Kidney glomerular epithelial cell (primary cell): ENCODE measurements around the gene NSG1.

Experiments used
- DNase-seq: peaks from one replicate; lab custom pipeline; 2025; lab: John Stamatoyannopoulos, UW

NSG1 gene

GRCh38 chr4:4396628-4397440 is 9.9 kb downstream of the NSG1 start:
- no peak for DNase-seq

DNA sequence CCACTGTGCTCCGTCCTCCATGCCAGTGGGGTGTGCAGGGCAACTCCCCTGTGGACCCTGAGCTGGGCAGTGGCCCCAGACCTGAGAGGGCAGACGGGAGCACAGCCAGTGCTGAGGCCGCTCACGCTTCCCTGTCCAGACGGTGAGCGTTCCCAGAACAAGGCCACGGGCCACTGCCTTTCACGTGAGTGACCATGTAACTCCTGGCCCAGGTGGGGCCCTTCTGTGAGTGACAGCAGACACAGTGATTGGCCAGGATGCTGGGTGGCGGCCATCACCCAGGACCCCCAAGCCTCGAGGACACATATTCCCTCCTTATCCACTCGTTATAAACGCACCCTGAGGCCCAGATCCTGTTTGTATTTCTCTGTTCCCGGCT is 10.5 kb downstream of the NSG1 start:
- DNase-seq: no peak

GRCh38 chr4:4398430-4398829 is 11.5 kb downstream of the NSG1 start:
- DNase-seq: no peak

DNA sequence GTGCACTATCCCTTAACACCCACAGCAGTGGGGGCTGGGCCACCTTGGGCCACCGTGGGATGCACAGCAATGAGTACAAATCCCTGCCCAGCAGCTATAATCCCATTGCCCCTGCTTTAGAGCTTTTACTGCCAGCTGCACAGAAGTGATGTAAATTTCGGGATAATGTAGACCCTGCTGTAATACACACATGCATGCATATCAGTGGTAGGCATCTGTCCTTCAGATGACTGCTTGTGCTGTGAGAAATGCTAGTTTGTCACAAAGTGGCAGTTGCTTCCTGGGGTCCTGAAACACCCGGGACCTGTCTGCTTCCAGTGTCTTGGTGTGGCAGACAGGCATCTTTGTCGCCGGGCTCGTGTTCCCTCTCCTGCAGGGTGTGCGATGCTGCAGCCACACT is 14.1 kb downstream of the NSG1 start:
- no peak for DNase-seq

GRCh38 chr4:4402966-4403365 is 16.1 kb downstream of the NSG1 start:
- DNase-seq: no peak

- no peak for DNase-seq
These were observed 18.6 kb downstream of the NSG1 start for GRCh38 chr4:4405358-4405962.

DNA sequence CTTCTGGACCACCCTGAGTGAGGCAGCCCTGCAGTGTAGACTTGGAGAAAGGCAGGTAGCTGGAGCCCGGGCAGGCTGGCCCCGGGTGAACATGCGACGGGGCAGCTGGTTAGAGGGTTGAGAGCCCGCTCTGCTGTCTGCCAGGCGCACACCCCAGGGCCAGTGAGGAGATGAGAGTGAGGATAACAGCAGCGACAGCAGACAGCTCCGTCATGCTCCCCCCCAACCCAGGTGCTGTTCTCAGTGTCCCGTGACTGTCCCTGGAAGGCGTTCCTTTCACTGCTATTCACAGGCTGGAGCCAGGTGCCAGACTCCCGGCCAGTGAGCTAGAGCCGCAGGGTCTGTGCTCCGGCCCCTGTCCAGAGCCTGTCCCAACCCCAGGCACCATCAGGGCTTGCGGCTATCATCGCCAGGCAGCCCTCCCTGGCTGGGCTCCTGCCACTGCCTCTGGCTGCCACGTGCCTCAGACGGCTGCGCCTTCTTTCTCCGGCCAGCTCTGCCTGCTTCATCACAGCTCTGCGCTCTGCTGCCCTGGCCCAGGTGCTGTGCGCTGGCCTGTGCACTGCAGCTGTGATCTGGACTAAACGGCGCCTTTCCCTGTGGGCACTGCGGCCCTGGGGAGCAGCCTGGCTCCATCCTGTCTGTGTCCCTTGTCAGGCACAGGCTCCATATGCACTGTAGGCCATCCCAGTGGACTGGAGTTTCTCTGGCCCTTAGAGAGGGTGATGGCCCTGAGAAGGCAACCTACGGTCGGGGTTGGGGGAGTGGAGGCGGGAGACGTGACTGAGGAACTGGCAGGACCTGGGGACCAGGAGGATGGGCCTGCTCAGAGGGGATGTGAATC is 19.8 kb downstream of the NSG1 start:
- no peak for DNase-seq

GRCh38 chr4:4407299-4408131 is 20.6 kb downstream of the NSG1 start:
- DNase-seq: no peak

DNA sequence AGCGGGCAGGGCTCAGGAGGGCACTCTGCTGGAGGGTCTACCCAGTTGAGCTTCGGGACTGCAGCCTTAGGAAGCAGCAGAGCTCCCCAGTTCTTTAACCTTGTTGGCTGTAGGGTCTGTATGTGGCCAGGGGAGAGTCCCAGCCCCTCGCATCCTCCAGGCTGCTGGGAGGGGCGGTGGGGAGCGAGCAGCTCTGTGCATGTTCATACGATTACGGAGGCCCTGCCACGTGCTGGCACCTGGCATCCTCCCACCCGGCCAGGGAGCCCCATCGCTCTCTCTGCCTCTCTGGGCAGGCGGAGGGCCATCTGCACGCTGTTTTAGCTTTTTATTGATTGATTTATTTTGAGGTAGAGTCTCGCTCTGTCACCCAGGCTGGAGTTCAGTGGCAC is 21.2 kb downstream of the NSG1 start:
- no peak for DNase-seq

- DNase-seq: no peak
These were observed 21.9 kb downstream of the NSG1 start for GRCh38 chr4:4408576-4409335.

GRCh38 chr4:4409416-4410115 is 22.7 kb downstream of the NSG1 start:
- DNase-seq: no peak

GRCh38 chr4:4410271-4410670 is 23.4 kb downstream of the NSG1 start:
- DNase-seq: no peak

DNA sequence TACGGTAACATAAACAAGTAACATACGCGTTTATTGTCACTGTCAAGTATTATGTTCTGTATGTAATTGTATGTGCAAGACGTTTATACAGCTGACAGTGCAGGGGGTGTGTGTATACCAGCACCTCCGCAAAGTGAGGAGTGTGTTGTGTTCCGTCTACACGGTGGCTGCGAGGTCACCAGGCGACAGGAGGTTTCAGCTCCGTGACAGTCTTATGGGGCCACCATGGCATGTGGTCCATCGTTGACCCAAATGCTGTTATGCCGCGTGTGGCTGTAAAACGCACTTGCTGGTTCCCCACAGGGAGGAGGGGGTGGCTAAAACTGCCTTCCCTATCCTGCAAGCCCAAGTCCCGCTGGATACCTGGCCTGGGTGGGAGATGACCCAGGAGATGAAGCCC is 25.0 kb downstream of the NSG1 start:
- DNase-seq: no peak

DNA sequence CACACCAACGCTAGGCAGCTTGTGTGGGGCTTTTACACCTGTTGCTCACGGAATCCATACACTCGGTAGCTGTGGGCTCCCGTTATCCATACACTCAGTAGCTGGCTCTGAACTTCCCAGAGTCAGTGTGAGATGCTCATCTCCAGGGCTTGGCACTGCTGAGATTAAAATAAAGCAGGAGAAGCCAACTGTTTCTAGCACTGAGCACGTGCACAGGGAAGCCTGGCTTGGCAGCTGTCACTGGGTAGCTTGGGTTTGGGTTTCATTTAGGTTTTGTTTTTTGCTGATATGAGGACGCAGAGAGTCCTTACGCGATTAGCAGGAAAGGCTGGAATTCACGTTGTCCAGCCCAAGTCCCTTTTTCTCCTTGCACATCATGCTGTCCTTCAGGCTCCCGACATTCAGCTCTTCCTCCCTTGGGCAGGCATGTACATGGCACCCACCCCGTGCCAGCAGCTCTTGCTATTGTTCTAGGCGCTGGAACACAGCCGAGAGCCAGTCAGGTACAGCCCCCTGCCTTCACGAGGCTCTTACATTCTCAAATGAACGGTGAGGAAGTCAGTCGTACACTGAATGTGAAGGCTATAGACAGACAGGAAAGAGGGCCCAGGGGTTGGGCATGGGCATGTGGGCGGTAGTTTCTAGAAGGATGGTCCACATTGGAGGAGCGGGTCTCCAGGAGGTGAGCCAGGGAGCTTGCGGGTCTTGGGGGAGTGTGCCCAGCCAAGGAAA is 25.9 kb downstream of the NSG1 start:
- no peak for DNase-seq

GRCh38 chr4:4413373-4413725 is 26.4 kb downstream of the NSG1 start:
- no peak for DNase-seq

GRCh38 chr4:4413806-4414205 is 26.9 kb downstream of the NSG1 start:
- no peak for DNase-seq

- no peak for DNase-seq
These were observed 28.4 kb downstream of the NSG1 start for GRCh38 chr4:4415107-4415805.

- DNase-seq: no peak
These were observed 29.2 kb downstream of the NSG1 start for GRCh38 chr4:4415806-4416805.
